Testis (tissue), 2 donors: Measurements from ENCODE around the gene TIMP2.

Source experiments
- POLR2A ChIP-seq: fragments of 450-650 bp; IDR thresholded peaks from one replicate; pipeline ENCODE4 v1.6.1; 2017; ENCODE audit warnings: antibody characterized with exemption, mild to moderate bottlenecking, moderate library complexity
- TF ChIP-seq, protein P1 (sequence below), 3 experiments: fragments of 450-650 bp in 2 of 3; fragments of 200-600 bp in 1 of 3; sonication (generic) in 1 of 3; IDR thresholded peaks; one replicate each; pipeline ENCODE4 v1.5.1; 2016 to 2019; ENCODE audit warnings: antibody characterized with exemption in 3 of 3, mild to moderate bottlenecking in 2 of 3, moderate library complexity in 1 of 3

- TF ChIP-seq, protein P1, sequence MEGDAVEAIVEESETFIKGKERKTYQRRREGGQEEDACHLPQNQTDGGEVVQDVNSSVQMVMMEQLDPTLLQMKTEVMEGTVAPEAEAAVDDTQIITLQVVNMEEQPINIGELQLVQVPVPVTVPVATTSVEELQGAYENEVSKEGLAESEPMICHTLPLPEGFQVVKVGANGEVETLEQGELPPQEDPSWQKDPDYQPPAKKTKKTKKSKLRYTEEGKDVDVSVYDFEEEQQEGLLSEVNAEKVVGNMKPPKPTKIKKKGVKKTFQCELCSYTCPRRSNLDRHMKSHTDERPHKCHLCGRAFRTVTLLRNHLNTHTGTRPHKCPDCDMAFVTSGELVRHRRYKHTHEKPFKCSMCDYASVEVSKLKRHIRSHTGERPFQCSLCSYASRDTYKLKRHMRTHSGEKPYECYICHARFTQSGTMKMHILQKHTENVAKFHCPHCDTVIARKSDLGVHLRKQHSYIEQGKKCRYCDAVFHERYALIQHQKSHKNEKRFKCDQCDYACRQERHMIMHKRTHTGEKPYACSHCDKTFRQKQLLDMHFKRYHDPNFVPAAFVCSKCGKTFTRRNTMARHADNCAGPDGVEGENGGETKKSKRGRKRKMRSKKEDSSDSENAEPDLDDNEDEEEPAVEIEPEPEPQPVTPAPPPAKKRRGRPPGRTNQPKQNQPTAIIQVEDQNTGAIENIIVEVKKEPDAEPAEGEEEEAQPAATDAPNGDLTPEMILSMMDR (IDR thresholded peaks at IDR 0.05) = no peak
- TF ChIP-seq POLR2A = no peak
Measured at GRCh38 chr17:78812855-78813254, 112.3 kb downstream of the TIMP2 start.
